ENCODE data around the gene ERVW-1.

GRCh38 chr7:92437956-92438491, 39.7 kb downstream of the ERVW-1 start:
- TF ChIP-seq CTCF (IDR thresholded peaks at IDR 0.05) (no peak), EP300 (IDR thresholded peaks at IDR 0.05) (no peak)
